Measurements from ENCODE around the gene DLG3.

The DLG3 gene

DNA sequence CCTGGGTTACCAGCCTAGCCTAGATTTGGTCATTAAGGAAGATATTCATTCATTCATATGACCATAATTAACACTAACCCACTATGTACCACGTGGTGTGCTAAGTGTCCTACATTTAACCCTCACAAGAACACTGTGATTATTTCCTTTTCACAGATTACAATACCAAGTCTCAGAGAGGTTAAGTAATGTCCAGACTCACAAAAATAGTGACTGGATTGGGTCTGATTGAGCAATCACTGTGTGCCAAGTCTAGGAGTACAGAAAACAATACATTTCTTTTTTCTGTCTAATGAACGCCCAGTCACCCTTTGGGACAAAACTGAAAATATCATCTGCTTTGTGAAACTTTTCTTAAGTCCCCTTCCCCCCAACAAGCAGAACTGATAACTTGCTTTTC lies 7.6 kb upstream of the DLG3 start:
- H3K9me3 ChIP-seq (ENCODE audit: control insufficient read depth in 2 of 2, low read length in 2 of 2): no peaks in the 10 kb centered on the region
- H3K4me1 ChIP-seq (ENCODE audit: control insufficient read depth in 2 of 2, insufficient read depth in 2 of 2, low read length in 2 of 2): peaks cover 6 to 9% of the 10 kb centered on the region in 2 donors

DNA sequence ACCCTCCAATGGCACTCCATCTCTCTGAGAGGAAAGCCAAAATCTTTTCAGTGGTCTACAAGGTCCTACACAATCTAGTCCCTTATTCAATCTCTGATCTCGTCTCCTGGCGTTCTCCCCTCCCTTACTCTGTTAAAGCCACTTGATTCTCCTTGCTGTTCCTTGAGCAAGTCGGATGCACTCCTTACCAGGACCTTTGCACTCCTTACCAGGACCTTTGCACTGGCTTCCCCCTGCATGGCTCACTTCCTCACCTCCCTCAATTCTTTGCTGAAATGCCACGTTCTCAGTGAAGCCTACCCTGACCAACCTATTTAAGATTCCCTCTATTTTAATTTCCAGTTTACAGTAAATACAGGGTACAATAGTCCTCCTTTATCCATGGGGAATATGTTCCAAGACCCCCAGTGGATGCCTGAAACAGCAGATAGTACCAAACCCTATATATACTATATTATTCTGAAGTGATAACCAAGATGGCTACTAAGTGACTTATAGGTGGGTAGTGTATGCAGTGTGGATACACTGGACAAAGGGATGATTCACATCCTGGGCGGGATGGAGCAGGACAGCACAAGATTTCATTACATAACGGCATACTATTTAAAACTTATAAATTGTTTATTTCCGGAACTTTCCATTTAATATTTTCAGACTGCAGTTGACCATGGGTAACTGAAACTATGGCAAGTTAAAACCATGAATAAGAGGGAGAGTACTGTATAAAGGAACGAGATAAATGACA lies 6.5 kb upstream of the DLG3 start:
- H3K27ac ChIP-seq (ENCODE audit: low read depth in 2 of 2, low read length in 2 of 2): no peak overlapping the region
- no peak overlapping the region for H3K9ac ChIP-seq (ENCODE audit: low read depth in 1 of 2, low read length in 2 of 2)
- H3K9me3 ChIP-seq (ENCODE audit: control insufficient read depth in 2 of 2, low read length in 2 of 2): no peaks in the 10 kb centered on the region
- no peaks in the 10 kb centered on the region for H3K36me3 ChIP-seq (ENCODE audit: control insufficient read depth in 2 of 2, insufficient read depth in 2 of 2, low read length in 2 of 2)
- no peak overlapping the region for H3K4me3 ChIP-seq (ENCODE audit: low read length in 2 of 2)
- peaks cover 6 to 9% of the 10 kb centered on the region in 2 donors for H3K4me1 ChIP-seq (ENCODE audit: control insufficient read depth in 2 of 2, insufficient read depth in 2 of 2, low read length in 2 of 2)
- H3K27me3 ChIP-seq (ENCODE audit: control insufficient read depth in 2 of 2, insufficient read depth in 2 of 2, low read length in 2 of 2): peaks cover 5 to 13% of the 10 kb centered on the region in 2 donors

More for the DNA sequence above, 7.6 kb upstream of the DLG3 start:
- no peaks in the 10 kb centered on the region for H3K36me3 ChIP-seq (ENCODE audit: control insufficient read depth in 2 of 2, insufficient read depth in 2 of 2, low read length in 2 of 2)
- no peak overlapping the region for H3K9ac ChIP-seq (ENCODE audit: low read depth in 1 of 2, low read length in 2 of 2)
- H3K4me3 ChIP-seq (ENCODE audit: low read length in 2 of 2): no peak overlapping the region
- H3K27ac ChIP-seq (ENCODE audit: low read depth in 2 of 2, low read length in 2 of 2): no peak overlapping the region
- H3K27me3 ChIP-seq (ENCODE audit: control insufficient read depth in 2 of 2, insufficient read depth in 2 of 2, low read length in 2 of 2): peaks cover 0 to 3% of the 10 kb centered on the region in 2 donors

DNA sequence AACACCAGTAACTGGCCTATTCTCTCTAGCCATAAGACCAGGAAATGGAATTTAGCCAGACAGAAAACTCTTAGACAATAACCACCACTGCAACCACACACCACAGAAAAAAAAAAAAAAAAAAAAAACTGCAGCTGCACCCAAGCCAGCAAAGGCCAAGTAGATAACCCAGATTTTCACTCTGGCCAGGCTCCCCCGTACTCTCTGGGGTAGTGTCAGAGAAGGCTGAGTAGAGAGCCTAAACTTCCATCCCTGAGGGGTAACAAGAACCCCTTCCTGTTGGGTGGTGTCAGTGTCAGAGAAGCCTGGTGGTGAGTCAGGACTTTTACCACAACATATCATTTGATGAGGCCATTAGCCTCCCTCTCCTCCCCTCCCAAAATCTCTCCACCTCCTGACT lies 5.6 kb upstream of the DLG3 start:
- H3K4me1 ChIP-seq (ENCODE audit: control insufficient read depth in 2 of 2, insufficient read depth in 2 of 2, low read length in 2 of 2): peaks cover 3 to 7% of the 10 kb centered on the region in 2 donors
- peaks cover 6 to 18% of the 10 kb centered on the region in 2 donors for H3K27me3 ChIP-seq (ENCODE audit: control insufficient read depth in 2 of 2, insufficient read depth in 2 of 2, low read length in 2 of 2)
- H3K27ac ChIP-seq (ENCODE audit: low read depth in 2 of 2, low read length in 2 of 2): no peak overlapping the region
- no peak overlapping the region for H3K4me3 ChIP-seq (ENCODE audit: low read length in 2 of 2)
- H3K36me3 ChIP-seq (ENCODE audit: control insufficient read depth in 2 of 2, insufficient read depth in 2 of 2, low read length in 2 of 2): no peaks in the 10 kb centered on the region
- H3K9me3 ChIP-seq (ENCODE audit: control insufficient read depth in 2 of 2, low read length in 2 of 2): no peaks in the 10 kb centered on the region
- H3K9ac ChIP-seq (ENCODE audit: low read depth in 1 of 2, low read length in 2 of 2): no peak overlapping the region

DNA sequence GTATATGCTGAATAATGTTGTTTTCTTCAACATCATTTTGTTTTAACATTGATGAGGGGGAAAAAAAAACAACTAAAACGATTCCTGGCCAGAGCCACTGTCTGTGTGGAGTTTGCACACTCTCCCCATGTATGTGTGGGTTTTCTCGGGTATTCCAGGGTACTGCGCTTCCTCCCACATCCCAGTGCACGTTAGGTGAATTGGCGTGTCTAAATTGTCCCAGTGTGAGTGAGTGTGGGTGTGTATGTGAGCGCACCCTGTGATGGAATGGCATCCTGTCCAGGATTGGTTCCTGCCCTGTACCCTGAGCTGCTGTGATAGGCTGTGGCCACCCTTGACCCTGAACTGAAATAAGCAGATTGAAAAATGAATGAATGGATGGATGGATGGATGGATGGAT lies 2.4 kb upstream of the DLG3 start:
- Histone ChIP-seq H3K27ac (ENCODE audit: low read depth in 2 of 2, low read length in 2 of 2) (no peak overlapping the region), H3K27me3 (ENCODE audit: control insufficient read depth in 2 of 2, insufficient read depth in 2 of 2, low read length in 2 of 2) (peaks cover 22 to 30% of the 10 kb centered on the region in 2 donors), H3K9me3 (ENCODE audit: control insufficient read depth in 2 of 2, low read length in 2 of 2) (no peaks in the 10 kb centered on the region), H3K36me3 (ENCODE audit: control insufficient read depth in 2 of 2, insufficient read depth in 2 of 2, low read length in 2 of 2) (no peaks in the 10 kb centered on the region), H3K4me3 (ENCODE audit: low read length in 2 of 2) (no peak overlapping the region), H3K4me1 (ENCODE audit: control insufficient read depth in 2 of 2, insufficient read depth in 2 of 2, low read length in 2 of 2) (peaks cover 0 to 2% of the 10 kb centered on the region in 2 donors), H3K9ac (ENCODE audit: low read depth in 1 of 2, low read length in 2 of 2) (no peak overlapping the region)

DNA sequence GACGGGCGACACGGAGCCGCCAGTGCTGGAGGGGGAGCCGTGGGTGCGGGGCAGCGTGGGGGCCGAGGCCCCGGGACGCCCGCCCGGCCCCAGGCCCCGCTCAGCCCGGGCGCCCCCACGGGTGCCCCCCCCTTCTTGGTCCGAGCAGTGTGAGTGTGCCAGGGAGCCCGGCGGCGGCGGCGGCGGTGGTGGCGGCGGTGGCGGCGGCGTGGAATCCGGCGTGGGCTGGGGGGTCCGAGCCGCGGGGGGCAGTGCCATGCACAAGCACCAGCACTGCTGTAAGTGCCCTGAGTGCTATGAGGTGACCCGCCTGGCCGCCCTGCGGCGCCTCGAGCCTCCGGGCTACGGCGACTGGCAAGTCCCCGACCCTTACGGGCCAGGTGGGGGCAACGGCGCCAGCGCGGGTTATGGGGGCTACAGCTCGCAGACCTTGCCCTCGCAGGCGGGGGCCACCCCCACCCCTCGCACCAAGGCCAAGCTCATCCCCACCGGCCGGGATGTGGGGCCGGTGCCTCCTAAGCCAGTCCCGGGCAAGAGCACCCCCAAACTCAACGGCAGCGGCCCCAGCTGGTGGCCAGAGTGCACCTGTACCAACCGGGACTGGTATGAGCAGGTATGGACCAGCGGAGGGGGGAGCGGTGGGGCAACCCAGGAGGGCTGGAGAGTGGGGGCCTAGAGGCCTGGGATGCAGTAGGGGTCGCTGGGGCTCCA lies 466 bp downstream of the DLG3 start:
- no peak overlapping the region for H3K4me3 ChIP-seq (ENCODE audit: low read length in 2 of 2)
- H3K27me3 ChIP-seq (ENCODE audit: control insufficient read depth in 2 of 2, insufficient read depth in 2 of 2, low read length in 2 of 2): peaks cover 25 to 33% of the 10 kb centered on the region in 2 donors
- no peaks in the 10 kb centered on the region for H3K36me3 ChIP-seq (ENCODE audit: control insufficient read depth in 2 of 2, insufficient read depth in 2 of 2, low read length in 2 of 2)
- H3K9me3 ChIP-seq (ENCODE audit: control insufficient read depth in 2 of 2, low read length in 2 of 2): no peaks in the 10 kb centered on the region
- H3K9ac ChIP-seq (ENCODE audit: low read depth in 1 of 2, low read length in 2 of 2): no peak overlapping the region
- H3K4me1 ChIP-seq (ENCODE audit: control insufficient read depth in 2 of 2, insufficient read depth in 2 of 2, low read length in 2 of 2): peaks cover 0 to 2% of the 10 kb centered on the region in 2 donors
- no peak overlapping the region for H3K27ac ChIP-seq (ENCODE audit: low read depth in 2 of 2, low read length in 2 of 2)

DNA sequence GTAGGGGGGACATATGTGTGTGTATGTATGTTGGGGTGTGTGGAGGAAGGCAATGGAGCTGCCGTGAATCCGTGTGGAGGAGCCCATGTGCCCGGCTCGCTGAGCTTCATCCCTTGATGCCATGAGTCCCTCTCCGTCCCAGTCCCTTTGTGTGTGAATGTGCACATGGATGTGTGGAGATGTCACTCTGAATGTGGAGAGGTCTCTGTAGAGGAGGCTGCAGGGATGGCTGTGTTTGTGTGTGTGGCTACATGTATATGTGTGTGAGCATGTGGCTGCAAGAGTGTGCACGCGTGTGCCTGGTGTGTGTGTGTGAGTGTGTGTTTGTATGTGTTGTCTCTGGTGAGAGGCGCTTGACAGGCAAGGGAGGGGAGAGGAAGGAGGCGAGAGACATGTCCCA lies 1.3 kb downstream of the DLG3 start:
- no peaks in the 10 kb centered on the region for H3K36me3 ChIP-seq (ENCODE audit: control insufficient read depth in 2 of 2, insufficient read depth in 2 of 2, low read length in 2 of 2)
- H3K27ac ChIP-seq (ENCODE audit: low read depth in 2 of 2, low read length in 2 of 2): no peak overlapping the region
- peaks cover 0 to 2% of the 10 kb centered on the region in 2 donors for H3K4me1 ChIP-seq (ENCODE audit: control insufficient read depth in 2 of 2, insufficient read depth in 2 of 2, low read length in 2 of 2)
- H3K27me3 ChIP-seq (ENCODE audit: control insufficient read depth in 2 of 2, insufficient read depth in 2 of 2, low read length in 2 of 2): peaks cover 25 to 33% of the 10 kb centered on the region in 2 donors
- H3K9ac ChIP-seq (ENCODE audit: low read depth in 1 of 2, low read length in 2 of 2): no peak overlapping the region
- no peaks in the 10 kb centered on the region for H3K9me3 ChIP-seq (ENCODE audit: control insufficient read depth in 2 of 2, low read length in 2 of 2)
- no peak overlapping the region for H3K4me3 ChIP-seq (ENCODE audit: low read length in 2 of 2)

DNA sequence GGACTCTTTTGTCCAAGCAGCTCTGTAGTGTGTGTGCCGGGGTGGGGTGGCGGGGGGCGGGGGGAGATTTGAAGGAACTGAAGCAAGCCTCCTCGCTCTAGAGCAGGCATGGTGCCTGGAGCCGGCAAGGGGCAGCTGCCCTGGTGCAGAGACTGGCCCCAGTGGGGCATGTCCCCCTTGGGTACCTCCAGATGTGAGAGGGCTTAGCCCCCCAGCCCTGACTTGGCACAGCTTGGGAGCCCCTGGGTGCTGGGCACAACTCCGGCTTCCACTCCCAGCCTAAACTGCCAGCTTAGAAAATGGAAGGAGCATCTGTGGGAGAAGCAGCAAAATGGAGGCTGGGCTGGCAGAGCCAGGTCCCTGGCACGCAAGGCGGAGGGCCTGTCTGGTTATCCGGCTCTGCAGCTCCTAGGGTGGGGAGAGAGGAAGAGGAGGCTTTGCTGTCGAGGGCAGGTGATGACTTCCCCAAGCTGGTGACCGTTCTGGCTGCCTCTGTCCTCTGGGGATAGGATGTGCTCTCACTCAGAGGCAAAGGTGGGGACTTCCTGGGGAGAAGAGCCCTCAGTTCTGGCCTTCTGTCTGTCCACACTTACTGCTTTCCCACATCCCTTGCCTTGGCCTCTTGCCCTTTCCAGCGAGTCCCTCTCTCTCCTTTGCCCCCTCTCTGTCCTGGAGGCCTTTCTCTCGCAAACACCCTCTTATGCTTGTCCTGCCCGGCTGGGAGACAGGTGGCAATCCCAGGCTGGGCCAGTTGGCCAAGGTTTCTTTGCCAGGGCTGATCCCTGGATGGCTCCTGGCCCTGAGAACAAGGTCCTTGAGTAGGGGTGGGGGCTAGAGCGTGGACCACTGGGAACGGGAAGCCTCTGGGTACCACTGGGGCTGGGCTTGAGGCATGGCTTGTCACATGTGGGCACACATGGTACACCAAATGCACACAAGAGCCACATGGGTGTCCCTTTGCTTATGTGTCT lies 2.0 kb downstream of the DLG3 start:
- Histone ChIP-seq H3K9ac (ENCODE audit: low read depth in 1 of 2, low read length in 2 of 2) (no peak overlapping the region), H3K9me3 (ENCODE audit: control insufficient read depth in 2 of 2, low read length in 2 of 2) (no peaks in the 10 kb centered on the region), H3K4me1 (ENCODE audit: control insufficient read depth in 2 of 2, insufficient read depth in 2 of 2, low read length in 2 of 2) (peaks cover 0 to 2% of the 10 kb centered on the region in 2 donors), H3K27me3 (ENCODE audit: control insufficient read depth in 2 of 2, insufficient read depth in 2 of 2, low read length in 2 of 2) (peaks cover 25 to 33% of the 10 kb centered on the region in 2 donors), H3K36me3 (ENCODE audit: control insufficient read depth in 2 of 2, insufficient read depth in 2 of 2, low read length in 2 of 2) (no peaks in the 10 kb centered on the region), H3K27ac (ENCODE audit: low read depth in 2 of 2, low read length in 2 of 2) (no peak overlapping the region), H3K4me3 (ENCODE audit: low read length in 2 of 2) (no peak overlapping the region)

DNA sequence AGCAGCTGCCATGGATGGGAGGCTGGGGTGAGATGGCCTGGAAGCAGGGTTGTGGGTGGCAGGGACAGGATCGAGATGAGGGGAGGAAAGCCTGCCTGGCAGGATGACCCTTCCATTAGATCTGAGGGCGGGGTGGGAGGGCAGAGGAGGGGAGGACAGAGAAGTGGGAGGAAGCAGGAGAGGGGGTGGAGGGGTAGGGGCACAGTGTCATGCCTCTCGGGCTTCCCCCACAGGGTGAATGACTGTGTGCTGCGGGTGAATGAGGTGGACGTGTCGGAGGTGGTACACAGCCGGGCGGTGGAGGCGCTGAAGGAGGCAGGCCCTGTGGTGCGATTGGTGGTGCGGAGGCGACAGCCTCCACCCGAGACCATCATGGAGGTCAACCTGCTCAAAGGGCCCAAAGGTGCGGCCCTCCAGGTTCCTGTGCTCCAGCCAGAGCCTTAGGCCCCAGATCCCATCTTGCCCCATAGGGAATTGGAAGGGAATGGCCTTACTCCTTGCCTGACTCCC lies 4.9 kb downstream of the DLG3 start:
- Histone ChIP-seq H3K9me3 (ENCODE audit: control insufficient read depth in 2 of 2, low read length in 2 of 2) (no peaks in the 10 kb centered on the region), H3K9ac (ENCODE audit: low read depth in 1 of 2, low read length in 2 of 2) (no peak overlapping the region), H3K27me3 (ENCODE audit: control insufficient read depth in 2 of 2, insufficient read depth in 2 of 2, low read length in 2 of 2) (peaks cover 6 to 22% of the 10 kb centered on the region in 2 donors), H3K36me3 (ENCODE audit: control insufficient read depth in 2 of 2, insufficient read depth in 2 of 2, low read length in 2 of 2) (no peaks in the 10 kb centered on the region), H3K27ac (ENCODE audit: low read depth in 2 of 2, low read length in 2 of 2) (no peak overlapping the region), H3K4me1 (ENCODE audit: control insufficient read depth in 2 of 2, insufficient read depth in 2 of 2, low read length in 2 of 2) (peaks cover 9 to 11% of the 10 kb centered on the region in 2 donors), H3K4me3 (ENCODE audit: low read length in 2 of 2) (no peak overlapping the region)

DNA sequence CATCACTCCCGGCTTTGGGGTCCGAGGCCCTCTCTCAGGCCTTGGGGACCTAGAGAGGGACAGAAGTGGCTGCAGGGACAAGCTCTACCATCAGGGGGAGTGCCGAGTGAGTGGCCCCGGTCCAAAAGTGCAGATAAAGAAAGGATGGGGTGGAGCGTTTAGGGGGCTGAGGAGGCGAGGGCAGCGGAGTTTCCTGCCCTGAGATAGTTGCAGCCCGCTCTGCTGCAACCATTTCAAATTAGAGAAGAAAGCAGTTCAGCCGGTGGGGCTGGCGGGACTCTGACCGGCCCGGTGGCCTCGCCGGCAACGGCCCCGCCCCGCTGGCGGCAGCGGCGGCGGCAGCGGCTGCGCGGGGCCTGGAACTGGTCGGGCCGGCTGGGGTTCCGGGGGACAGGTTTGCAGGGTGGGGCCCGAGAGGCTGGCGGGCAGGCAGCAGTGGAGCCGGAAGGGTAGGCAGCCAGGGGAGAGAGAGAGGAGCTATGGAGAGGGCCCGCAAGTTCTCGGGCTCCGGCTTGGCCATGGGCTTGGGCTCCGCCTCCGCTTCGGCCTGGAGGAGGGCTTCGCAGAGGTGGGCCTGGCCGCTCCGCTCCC lies 7.6 kb downstream of the DLG3 start:
- Histone ChIP-seq H3K36me3 (ENCODE audit: control insufficient read depth in 2 of 2, insufficient read depth in 2 of 2, low read length in 2 of 2) (no peaks in the 10 kb centered on the region), H3K9ac (ENCODE audit: low read depth in 1 of 2, low read length in 2 of 2) (peak overlapping the region; percentile 72), H3K4me1 (ENCODE audit: control insufficient read depth in 2 of 2, insufficient read depth in 2 of 2, low read length in 2 of 2) (peaks cover 9 to 13% of the 10 kb centered on the region in 2 donors), H3K9me3 (ENCODE audit: control insufficient read depth in 2 of 2, low read length in 2 of 2) (no peaks in the 10 kb centered on the region), H3K27ac (ENCODE audit: low read depth in 2 of 2, low read length in 2 of 2) (peak overlapping the region; percentile 77 to 80), H3K4me3 (ENCODE audit: low read length in 2 of 2) (peak overlapping the region; percentile 63 to 78), H3K27me3 (ENCODE audit: control insufficient read depth in 2 of 2, insufficient read depth in 2 of 2, low read length in 2 of 2) (peaks cover 3 to 6% of the 10 kb centered on the region in 2 donors)

Data from mucosa of rectum (tissue), 2 donors.